ENCODE data around the gene SPO11.

Gene SPO11

GRCh38 chr20:57310821-57311514 lies 18.6 kb upstream of the SPO11 start:
- no peak for DNase-seq

GRCh38 chr20:57312138-57312537 lies 17.5 kb upstream of the SPO11 start:
- no peak for DNase-seq

- DNase-seq: no peak
Observed at GRCh38 chr20:57313230-57313629, 16.4 kb upstream of the SPO11 start.

GRCh38 chr20:57313951-57314350 lies 15.7 kb upstream of the SPO11 start:
- DNase-seq: no peak

- no peak for DNase-seq
Observed at GRCh38 chr20:57315083-57315975, 14.3 kb upstream of the SPO11 start.

GRCh38 chr20:57315976-57316480 lies 13.6 kb upstream of the SPO11 start:
- DNase-seq: no peak

GRCh38 chr20:57316795-57317201 lies 12.8 kb upstream of the SPO11 start:
- DNase-seq: no peak

- DNase-seq: no peak
Observed at GRCh38 chr20:57317316-57317788, 12.3 kb upstream of the SPO11 start.

- DNase-seq: no peak
Observed at GRCh38 chr20:57317789-57318371, 11.7 kb upstream of the SPO11 start.

- no peak for DNase-seq
Observed at GRCh38 chr20:57319584-57319983, 10.0 kb upstream of the SPO11 start.

- no peak for DNase-seq
Observed at GRCh38 chr20:57320358-57320757, 9.2 kb upstream of the SPO11 start.

- DNase-seq: no peak
Observed at GRCh38 chr20:57321142-57321541, 8.5 kb upstream of the SPO11 start.

- no peak for DNase-seq
Observed at GRCh38 chr20:57322476-57322875, 7.1 kb upstream of the SPO11 start.

GRCh38 chr20:57323034-57323433 lies 6.6 kb upstream of the SPO11 start:
- DNase-seq: no peak

- DNase-seq: no peak
Observed at GRCh38 chr20:57325632-57326356, 3.8 kb upstream of the SPO11 start.

GRCh38 chr20:57326667-57327455 lies 2.7 kb upstream of the SPO11 start:
- no peak for DNase-seq

GRCh38 chr20:57327820-57328219 lies 1.8 kb upstream of the SPO11 start:
- no peak for DNase-seq

GRCh38 chr20:57330998-57331397 lies 1.4 kb downstream of the SPO11 start:
- no peak for DNase-seq

- DNase-seq: no peak
Observed at GRCh38 chr20:57332105-57333089, 2.8 kb downstream of the SPO11 start.

- DNase-seq: no peak
Observed at GRCh38 chr20:57335392-57335791, 5.8 kb downstream of the SPO11 start.

GRCh38 chr20:57341663-57342062 lies 12.1 kb downstream of the SPO11 start:
- no peak for DNase-seq

All from CD4-positive, alpha-beta T cell treated with Interleukin-4 for 1 hour (primary cell).